Uterus (tissue), 4 donors: ENCODE results near the gene HHLA2. TPM values are rescaled to one million over a fixed set of nuclear protein-coding genes. Genes with fewer than 3 reads are reported as not detected.
"Not testable (repeated sequence)": the region's sequence is repeated elsewhere in the genome, so short reads cannot be mapped to it uniquely, and the experiment has no call there.

ENCODE experiments used
- DNase-seq, 2 donors: peaks; one replicate each; pipeline ENCODE4 v3.0.0-alpha.2; 2019 to 2020
- H3K27ac ChIP-seq, 2 donors: fragments of 200-600 bp; sonication (generic); 1 replicate in 1 of 2; 2 replicates in 1 of 2; pipeline ENCODE4 v1.5.1; 2016 to 2018
- H3K27me3 ChIP-seq, 2 donors: fragments of 200-600 bp; sonication (generic); one replicate each; pipeline ENCODE4 v1.5.1; 2018 to 2019; ENCODE audit warnings: control low read depth in 1 of 2
- H3K36me3 ChIP-seq, 2 donors: fragments of 200-600 bp; sonication (generic); one replicate each; pipeline ENCODE4 v1.5.1; 2019; ENCODE audit warnings: control low read depth in 1 of 2
- H3K4me1 ChIP-seq, 2 donors: fragments of 200-600 bp; sonication (generic); one replicate each; pipeline ENCODE4 v1.5.1; 2018 to 2019; ENCODE audit warnings: control low read depth in 1 of 2
- H3K4me3 ChIP-seq, 2 donors: fragments of 200-600 bp; sonication (generic); 1 replicate in 1 of 2; 2 replicates in 1 of 2; pipeline ENCODE4 v1.5.1; 2018 to 2019; ENCODE audit warnings: mild to moderate bottlenecking in 1 of 2
- H3K9me3 ChIP-seq, 2 donors: fragments of 200-600 bp; sonication (generic); one replicate each; pipeline ENCODE4 v1.5.1; 2019; ENCODE audit warnings: control low read depth in 1 of 2
- CTCF ChIP-seq, 4 experiments: fragments of 200-600 bp in 2 of 4; fragments of 450-650 bp in 2 of 4; sonication (generic) in 2 of 4; IDR thresholded peaks; one replicate each; pipeline ENCODE4 v1.5.1; 2016 to 2019; ENCODE audit warnings: antibody characterized with exemption in 4 of 4, mild to moderate bottlenecking in 2 of 4, moderate library complexity in 1 of 4
- POLR2A ChIP-seq, 2 donors: fragments of 450-650 bp; IDR thresholded peaks; one replicate each; pipeline ENCODE4 v1.6.1; 2016; ENCODE audit warnings: antibody characterized with exemption in 2 of 2, mild to moderate bottlenecking in 1 of 2, moderate library complexity in 1 of 2
- intact Hi-C: fragments of 100-400 bp; cut with DNase I; formaldehyde crosslinking; loops from one replicate; pipeline ENCODE4 v1.15.1; 2023; ENCODE audit warnings: low total_unique reads
- total RNA-seq, 4 donors: library from RNA; depleted of rRNA in 3 of 4; stranded (reverse); fragments of >200 nt in 3 of 4; gene quantifications; one replicate each; pipeline versions ENCODE4 v1.1.0 to v1.2.4, GENCODE V29; 2014 to 2023
- donor health status: DM: yes; HTN: yes; CAD: no.

The HHLA2 gene
- total RNA-seq, 4 donors from 2014 or later, result 0.18 to 1.0 TPM; not detected in 2

GRCh38 chr3:108271626-108272025 is 24.7 kb upstream of the HHLA2 start:
- no peak for DNase-seq
- H3K27me3 ChIP-seq, result no peaks in the 10 kb centered on the region
- no peak overlapping the region for H3K4me3 ChIP-seq
- no peak for TF ChIP-seq CTCF (IDR thresholded peaks at IDR 0.05)
- no peak for TF ChIP-seq POLR2A (IDR thresholded peaks at IDR 0.05)
- H3K36me3 ChIP-seq, result no peaks in the 10 kb centered on the region
- intact Hi-C loops, result no loop called here
- H3K4me1 ChIP-seq, result no peaks in the 10 kb centered on the region
- no peaks in the 10 kb centered on the region for H3K9me3 ChIP-seq
- H3K27ac ChIP-seq, result no peak overlapping the region

DNA sequence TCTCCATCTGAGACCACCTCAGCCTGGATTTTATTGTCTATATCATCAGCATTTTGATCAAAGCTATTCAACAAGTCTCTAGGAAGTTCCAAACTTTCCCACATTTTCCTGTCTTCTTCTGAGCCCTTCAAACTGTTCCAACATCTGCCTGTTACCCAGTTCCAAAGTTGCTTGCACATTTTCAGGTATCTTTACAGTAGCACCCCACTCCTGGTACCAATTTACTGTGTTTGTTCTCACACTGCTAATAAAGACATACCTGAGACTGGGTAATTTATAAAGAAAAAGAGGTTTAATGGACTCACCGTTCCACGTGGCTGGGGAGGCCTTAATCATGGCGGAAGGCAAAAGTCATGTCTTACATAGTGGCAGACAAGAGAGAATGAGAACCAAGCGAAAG is 17.3 kb upstream of the HHLA2 start:
- H3K36me3 ChIP-seq, H3K27ac ChIP-seq, H3K27me3 ChIP-seq, H3K4me3 ChIP-seq, H3K9me3 ChIP-seq, DNase-seq, H3K4me1 ChIP-seq, intact Hi-C loops: not testable (repeated sequence)

DNA sequence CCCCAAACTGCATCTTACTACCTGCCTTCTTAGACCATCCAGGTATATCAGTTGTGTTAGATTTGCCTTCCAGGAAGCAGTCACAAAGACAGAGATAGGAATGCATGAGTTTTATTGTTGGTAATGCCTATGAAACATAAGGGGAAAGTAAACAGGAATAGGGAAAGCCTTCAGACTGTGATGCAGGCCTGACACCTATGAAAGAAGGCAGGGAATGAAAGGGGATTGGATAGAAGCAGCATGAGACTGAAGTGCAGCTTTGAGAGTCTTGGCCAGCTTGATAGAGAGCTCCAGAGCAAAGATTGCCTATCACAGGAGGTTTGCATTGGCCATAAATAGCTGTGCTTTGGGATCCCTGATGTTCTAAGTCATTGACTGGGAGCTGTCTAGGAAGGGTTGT is 15.9 kb upstream of the HHLA2 start:
- Histone ChIP-seq H3K4me3 (no peak overlapping the region), H3K27me3 (no peaks in the 10 kb centered on the region), H3K36me3 (no peaks in the 10 kb centered on the region), H3K9me3 (peaks cover 0 to 4% of the 10 kb centered on the region in 2 donors), H3K4me1 (no peaks in the 10 kb centered on the region), H3K27ac (no peak overlapping the region)
- no peak for TF ChIP-seq CTCF (IDR thresholded peaks at IDR 0.05)
- TF ChIP-seq POLR2A (IDR thresholded peaks at IDR 0.05), result no peak
- DNase-seq, result no peak
- intact Hi-C loops, result no loop called here

- Histone ChIP-seq H3K4me1 (no peaks in the 10 kb centered on the region), H3K36me3 (no peaks in the 10 kb centered on the region), H3K27ac (no peak overlapping the region), H3K9me3 (peaks cover 0 to 4% of the 10 kb centered on the region in 2 donors), H3K4me3 (no peak overlapping the region), H3K27me3 (no peaks in the 10 kb centered on the region)
- no peak for TF ChIP-seq POLR2A (IDR thresholded peaks at IDR 0.05)
- TF ChIP-seq CTCF (IDR thresholded peaks at IDR 0.05), result no peak
- no peak for DNase-seq
- intact Hi-C loops, result no loop called here
Observed at GRCh38 chr3:108281670-108282069, 14.7 kb upstream of the HHLA2 start.

- intact Hi-C loops, result no loop called here
- Histone ChIP-seq H3K27me3 (no peaks in the 10 kb centered on the region), H3K4me1 (no peaks in the 10 kb centered on the region), H3K9me3 (peaks cover 0 to 4% of the 10 kb centered on the region in 2 donors), H3K36me3 (no peaks in the 10 kb centered on the region), H3K4me3 (no peak overlapping the region), H3K27ac (no peak overlapping the region)
- no peak for DNase-seq
- TF ChIP-seq POLR2A (IDR thresholded peaks at IDR 0.05) (no peak), CTCF (IDR thresholded peaks at IDR 0.05) (no peak)
Observed at GRCh38 chr3:108283006-108283405, 13.3 kb upstream of the HHLA2 start.

GRCh38 chr3:108283989-108284388 is 12.4 kb upstream of the HHLA2 start:
- no peaks in the 10 kb centered on the region for H3K27me3 ChIP-seq
- DNase-seq, result no peak
- no peaks in the 10 kb centered on the region for H3K36me3 ChIP-seq
- TF ChIP-seq POLR2A (IDR thresholded peaks at IDR 0.05), result no peak
- TF ChIP-seq CTCF (IDR thresholded peaks at IDR 0.05), result no peak
- no peak overlapping the region for H3K4me3 ChIP-seq
- H3K27ac ChIP-seq, result no peak overlapping the region
- no peaks in the 10 kb centered on the region for H3K9me3 ChIP-seq
- intact Hi-C loops, result no loop called here
- no peaks in the 10 kb centered on the region for H3K4me1 ChIP-seq
